KG1 (cell line): ENCODE measurements around the gene DIS3L.
A peak's percentile ranks its signal among the peaks of the same experiment; 100 is the strongest.
"Not testable (repeated sequence)": the region's sequence is repeated elsewhere in the genome, so short reads cannot be mapped to it uniquely, and the experiment has no call there.

ENCODE experiments used
- DNase-seq: peaks from one replicate; lab custom pipeline; 2025; lab: John Stamatoyannopoulos, UW

DIS3L gene

GRCh38 chr15:66278056-66278455, 15.3 kb upstream of the DIS3L start:
- DNase-seq: no peak

- no peak for DNase-seq
Measured at GRCh38 chr15:66278671-66279070, 14.7 kb upstream of the DIS3L start.

GRCh38 chr15:66284271-66284670, 9.1 kb upstream of the DIS3L start:
- DNase-seq: no peak

GRCh38 chr15:66285533-66286280, 7.7 kb upstream of the DIS3L start:
- no peak for DNase-seq

GRCh38 chr15:66287461-66288057, 5.8 kb upstream of the DIS3L start:
- DNase-seq: no peak

GRCh38 chr15:66288093-66288492, 5.3 kb upstream of the DIS3L start:
- no peak for DNase-seq

GRCh38 chr15:66288551-66289185, 4.7 kb upstream of the DIS3L start:
- no peak for DNase-seq

GRCh38 chr15:66290007-66290406, 3.4 kb upstream of the DIS3L start:
- DNase-seq: no peak

- DNase-seq: no peak
Measured at GRCh38 chr15:66290518-66290917, 2.9 kb upstream of the DIS3L start.

GRCh38 chr15:66291816-66292570, 1.4 kb upstream of the DIS3L start:
- DNase-seq: no peak

- DNase-seq: no peak
Measured at GRCh38 chr15:66292571-66293418, 573 bp upstream of the DIS3L start.

GRCh38 chr15:66294157-66294931, 976 bp downstream of the DIS3L start:
- peak; percentile 81 for DNase-seq

- no peak for DNase-seq
Measured at GRCh38 chr15:66294932-66295235, 1.5 kb downstream of the DIS3L start.

- no peak for DNase-seq
Measured at GRCh38 chr15:66296186-66296585, 2.8 kb downstream of the DIS3L start.

- no peak for DNase-seq
Measured at GRCh38 chr15:66298803-66299251, 5.5 kb downstream of the DIS3L start.

GRCh38 chr15:66302489-66303278, 9.3 kb downstream of the DIS3L start:
- no peak for DNase-seq

- DNase-seq: not testable (repeated sequence)
Measured at GRCh38 chr15:66304425-66304824, 11.1 kb downstream of the DIS3L start.

GRCh38 chr15:66306381-66306780, 13.0 kb downstream of the DIS3L start:
- DNase-seq: no peak

- DNase-seq: no peak
Measured at GRCh38 chr15:66308531-66308930, 15.2 kb downstream of the DIS3L start.

- DNase-seq: no peak
Measured at GRCh38 chr15:66309828-66310227, 16.5 kb downstream of the DIS3L start.
